ENCODE data around the gene ZDHHC22.

ZDHHC22 gene

GRCh38 chr14:77155083-77155482 is 13.5 kb upstream of the ZDHHC22 start:
- no peak for DNase-seq

- DNase-seq = no peak
These were observed 12.8 kb upstream of the ZDHHC22 start for GRCh38 chr14:77154421-77154820.

GRCh38 chr14:77153802-77154201 is 12.2 kb upstream of the ZDHHC22 start:
- no peak for DNase-seq

GRCh38 chr14:77151918-77152588 is 10.5 kb upstream of the ZDHHC22 start:
- DNase-seq = no peak

- peak; percentile 45 for DNase-seq
These were observed 9.7 kb upstream of the ZDHHC22 start for GRCh38 chr14:77151245-77151644.

- DNase-seq = no peak
These were observed 7.1 kb upstream of the ZDHHC22 start for GRCh38 chr14:77148510-77149231.

- no peak for DNase-seq
These were observed 4.6 kb upstream of the ZDHHC22 start for GRCh38 chr14:77145975-77146740.

GRCh38 chr14:77144412-77145115 is 3.0 kb upstream of the ZDHHC22 start:
- DNase-seq = no peak

GRCh38 chr14:77143071-77143470 is 1.5 kb upstream of the ZDHHC22 start:
- no peak for DNase-seq

- no peak for DNase-seq
These were observed 612 bp upstream of the ZDHHC22 start for GRCh38 chr14:77142005-77142800.

- no peak for DNase-seq
These were observed 1.0 kb downstream of the ZDHHC22 start for GRCh38 chr14:77140359-77141213.

GRCh38 chr14:77139540-77140358 is 1.8 kb downstream of the ZDHHC22 start:
- peak; percentile 76 for DNase-seq

GRCh38 chr14:77139022-77139421 is 2.6 kb downstream of the ZDHHC22 start:
- DNase-seq = no peak

- peak; percentile 77 for DNase-seq
These were observed 7.8 kb downstream of the ZDHHC22 start for GRCh38 chr14:77133720-77134338.

GRCh38 chr14:77131871-77132486 is 9.6 kb downstream of the ZDHHC22 start:
- no peak for DNase-seq

- DNase-seq = no peak
These were observed 10.4 kb downstream of the ZDHHC22 start for GRCh38 chr14:77131206-77131605.

GRCh38 chr14:77130386-77130785 is 11.2 kb downstream of the ZDHHC22 start:
- DNase-seq = no peak

- DNase-seq = no peak
These were observed 13.1 kb downstream of the ZDHHC22 start for GRCh38 chr14:77128414-77128891.

GRCh38 chr14:77126461-77126990 is 15.1 kb downstream of the ZDHHC22 start:
- no peak for DNase-seq

Data from stimulated activated CD8-positive, alpha-beta memory T cell treated with anti-CD3 and anti-CD28 coated beads, Interleukin-4, amount 100 ng/mL, for 48 hours (primary cell).